GM18498 (cell line): ENCODE measurements around the gene ZNF467.

ENCODE experiments used
- ATAC-seq: cut with Tn5 transposase; IDR thresholded peaks from one replicate; pipeline ENCODE4 v1.9.1; 2021; ENCODE audit warnings: mild to moderate bottlenecking, moderate library complexity; ENCODE audit not compliant: unreplicated experiment

The ZNF467 gene

GRCh38 chr7:149773446-149774236 is at the start of gene ZNF467:
ZNF467 (minus strand) TSS chr7:149773588; CDS start chr7:149771032, 2,556 bp downstream.
- ATAC-seq, result no peak

GRCh38 chr7:149822353-149822943 is 49.1 kb upstream of the ZNF467 start:
- no peak for ATAC-seq

- no peak for ATAC-seq
These were observed 48.1 kb upstream of the ZNF467 start for GRCh38 chr7:149821191-149822148.

- ATAC-seq, result no peak
These were observed 47.3 kb upstream of the ZNF467 start for GRCh38 chr7:149820622-149821190.

- no peak for ATAC-seq
These were observed 46.6 kb upstream of the ZNF467 start for GRCh38 chr7:149819961-149820340.

- ATAC-seq, result no peak
These were observed 46.0 kb upstream of the ZNF467 start for GRCh38 chr7:149819141-149819960.

- no peak for ATAC-seq
These were observed 45.1 kb upstream of the ZNF467 start for GRCh38 chr7:149818536-149818840.

GRCh38 chr7:149817836-149818535 is 44.6 kb upstream of the ZNF467 start:
- ATAC-seq, result no peak

- ATAC-seq, result no peak
These were observed 43.9 kb upstream of the ZNF467 start for GRCh38 chr7:149817301-149817771.

GRCh38 chr7:149816794-149817193 is 43.4 kb upstream of the ZNF467 start:
- ATAC-seq, result no peak

- ATAC-seq, result no peak
These were observed 42.9 kb upstream of the ZNF467 start for GRCh38 chr7:149816267-149816751.

GRCh38 chr7:149815661-149816266 is 42.4 kb upstream of the ZNF467 start:
- ATAC-seq, result no peak

- no peak for ATAC-seq
These were observed 41.7 kb upstream of the ZNF467 start for GRCh38 chr7:149815121-149815520.

GRCh38 chr7:149814494-149814893 is 41.1 kb upstream of the ZNF467 start:
- ATAC-seq, result no peak

GRCh38 chr7:149813254-149814035 is 40.1 kb upstream of the ZNF467 start:
- ATAC-seq, result no peak

- no peak for ATAC-seq
These were observed 38.6 kb upstream of the ZNF467 start for GRCh38 chr7:149811831-149812490.

GRCh38 chr7:149811221-149811620 is 37.8 kb upstream of the ZNF467 start:
- ATAC-seq, result no peak

- ATAC-seq, result no peak
These were observed 35.8 kb upstream of the ZNF467 start for GRCh38 chr7:149809215-149809614.
